Lung (tissue), 12 donors: Measurements from ENCODE around the gene GCNT4. TPM values are rescaled to one million over a fixed set of nuclear protein-coding genes. Genes with fewer than 3 reads are reported as not detected.

Experiments used
- ATAC-seq: fragments of 200-7000 bp; cut with Tn5 transposase; one replicate; pipeline ENCODE4 v1.9.1; 2020; ENCODE audit warnings: moderate number of reproducible peaks; ENCODE audit not compliant: insufficient read depth, low FRiP score
- DNase-seq, 3 donors: peaks; one replicate each; pipeline ENCODE4 v3.0.0-alpha.2; 2013 to 2017
- H3K27ac ChIP-seq, 2 donors: one replicate each; pipeline ENCODE4 v1.5.1; 2013; ENCODE audit warnings: mild to moderate bottlenecking in 2 of 2, moderate library complexity in 2 of 2, control low read depth in 1 of 2, inconsistent platforms in 1 of 2, low read depth in 1 of 2, low read length in 1 of 2
- H3K27me3 ChIP-seq, 3 donors: one replicate each; pipeline ENCODE4 v1.5.1; 2013; ENCODE audit warnings: low read length in 2 of 3; ENCODE audit not compliant: control insufficient read depth in 3 of 3, insufficient read depth in 3 of 3
- H3K36me3 ChIP-seq, 4 donors: one replicate each; pipeline ENCODE4 v1.5.1; 2013; ENCODE audit warnings: low read length in 4 of 4, mild to moderate bottlenecking in 1 of 4, moderate library complexity in 1 of 4; ENCODE audit not compliant: control insufficient read depth in 4 of 4, insufficient read depth in 4 of 4
- H3K4me1 ChIP-seq, 5 donors: one replicate each; pipeline ENCODE4 v1.5.1; 2013; ENCODE audit warnings: low read length in 5 of 5, mild to moderate bottlenecking in 2 of 5, moderate library complexity in 1 of 5; ENCODE audit not compliant: control insufficient read depth in 5 of 5, insufficient read depth in 5 of 5
- H3K4me3 ChIP-seq: one replicate; pipeline ENCODE4 v1.5.1; 2013; ENCODE audit warnings: mild to moderate bottlenecking, control low read depth, moderate library complexity
- H3K9ac ChIP-seq, 2 donors: one replicate each; pipeline ENCODE4 v1.5.1; 2013; ENCODE audit warnings: low read length in 2 of 2, control low read depth in 1 of 2; ENCODE audit not compliant: insufficient read depth in 1 of 2
- H3K9me3 ChIP-seq, 4 donors: one replicate each; pipeline ENCODE4 v1.5.1; 2013; ENCODE audit warnings: low read length in 3 of 4, mild to moderate bottlenecking in 1 of 4, moderate library complexity in 1 of 4; ENCODE audit not compliant: control insufficient read depth in 4 of 4, insufficient read depth in 3 of 4
- WGBS, 2 donors: extraction: QIAGEN DNeasy Blood & Tissue Kit; methylation state at CpG; one replicate each; pipeline ENCODE4 v1.1.7; 2013; 5-methylcytosine and 5-hydroxymethylcytosine counted together
- polyA plus RNA-seq, 2 donors: library from polyadenylated mRNA; stranded (reverse); fragments of 200-250 nt; gene quantifications; one replicate each; pipeline ENCODE4 v1.2.1, GENCODE V29; 2013
- total RNA-seq, 2 donors: library from RNA; depleted of rRNA in 1 of 2; stranded (reverse); fragments of >200 nt in 1 of 2; gene quantifications; one replicate each; pipeline ENCODE4 v1.2.1, GENCODE V29; 2014 to 2021
- TF ChIP-seq, protein P1 (sequence below): IDR thresholded peaks from 2 replicates; pipeline ENCODE4 v1.5.1; 2012; ENCODE audit warnings: mild to moderate bottlenecking; ENCODE audit errors: control extremely low read depth, extremely low read depth
- donor health status: control.
- donor health status: control.
- donor health status: Bipolar disorder and iron deficiency.
- donor health status: healthy.
- donor health status: DM: yes; HTN: yes; CAD: no.

Gene GCNT4
- total and polyA plus RNA-seq, 4 donors, result 0.54 to 2.8 (median 1.2) TPM

DNA sequence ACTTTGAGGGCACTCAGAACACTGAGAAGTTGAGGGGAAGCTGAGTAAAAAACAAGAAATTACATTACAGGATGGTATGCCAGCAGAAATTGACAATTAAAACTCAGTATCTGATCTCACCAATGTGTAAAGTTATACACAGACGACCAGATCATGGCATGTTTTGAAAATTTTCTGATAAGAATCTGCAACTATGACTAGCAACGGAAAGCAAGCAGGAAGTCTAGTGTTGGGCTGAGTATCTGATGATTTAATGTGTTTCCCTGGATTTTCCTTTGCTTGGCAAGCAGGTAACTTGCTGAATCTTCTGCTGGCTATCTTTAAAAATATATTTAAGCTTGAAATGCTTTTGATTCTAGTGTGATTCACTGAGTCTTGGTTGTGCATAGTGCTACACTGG, 5.2 kb upstream of the GCNT4 start:
- H3K4me1 ChIP-seq, result peaks cover 0 to 9% (median 3%) of the 10 kb centered on the region in 5 donors
- no peak overlapping the region for H3K27ac ChIP-seq
- no peak overlapping the region for H3K9ac ChIP-seq
- 22 to 30% methylated on average over 2 of the region's 2 CpGs for WGBS, 2 donors
- H3K9me3 ChIP-seq, result no peaks in the 10 kb centered on the region
- DNase-seq, result no peak
- H3K4me3 ChIP-seq, result no peak overlapping the region
- no peaks in the 10 kb centered on the region for H3K27me3 ChIP-seq
- no peaks in the 10 kb centered on the region for H3K36me3 ChIP-seq
- TF ChIP-seq, protein P1, sequence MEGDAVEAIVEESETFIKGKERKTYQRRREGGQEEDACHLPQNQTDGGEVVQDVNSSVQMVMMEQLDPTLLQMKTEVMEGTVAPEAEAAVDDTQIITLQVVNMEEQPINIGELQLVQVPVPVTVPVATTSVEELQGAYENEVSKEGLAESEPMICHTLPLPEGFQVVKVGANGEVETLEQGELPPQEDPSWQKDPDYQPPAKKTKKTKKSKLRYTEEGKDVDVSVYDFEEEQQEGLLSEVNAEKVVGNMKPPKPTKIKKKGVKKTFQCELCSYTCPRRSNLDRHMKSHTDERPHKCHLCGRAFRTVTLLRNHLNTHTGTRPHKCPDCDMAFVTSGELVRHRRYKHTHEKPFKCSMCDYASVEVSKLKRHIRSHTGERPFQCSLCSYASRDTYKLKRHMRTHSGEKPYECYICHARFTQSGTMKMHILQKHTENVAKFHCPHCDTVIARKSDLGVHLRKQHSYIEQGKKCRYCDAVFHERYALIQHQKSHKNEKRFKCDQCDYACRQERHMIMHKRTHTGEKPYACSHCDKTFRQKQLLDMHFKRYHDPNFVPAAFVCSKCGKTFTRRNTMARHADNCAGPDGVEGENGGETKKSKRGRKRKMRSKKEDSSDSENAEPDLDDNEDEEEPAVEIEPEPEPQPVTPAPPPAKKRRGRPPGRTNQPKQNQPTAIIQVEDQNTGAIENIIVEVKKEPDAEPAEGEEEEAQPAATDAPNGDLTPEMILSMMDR, result no peak
- no peak for ATAC-seq

DNA sequence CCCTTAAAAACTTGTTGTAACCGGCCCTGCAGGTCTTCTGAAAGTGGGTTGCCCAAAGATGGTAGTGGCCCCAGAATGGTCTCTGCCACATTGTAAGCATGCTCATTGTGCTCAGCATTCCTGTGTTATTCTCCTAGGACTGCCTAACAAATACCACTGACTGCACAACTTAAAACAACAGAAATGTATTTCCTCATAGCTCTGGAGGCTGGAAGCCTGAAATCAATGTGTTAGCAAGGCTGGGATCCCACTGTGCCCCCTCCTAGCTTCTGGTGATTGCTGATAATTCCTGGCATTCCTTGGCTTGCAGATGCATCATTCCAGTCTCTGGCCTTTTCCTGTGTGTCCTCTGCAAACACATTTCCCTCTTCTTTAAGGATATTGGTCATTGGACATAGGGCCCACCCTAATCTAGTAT, 3.4 kb upstream of the GCNT4 start:
- ATAC-seq, result no peak
- Histone ChIP-seq H3K36me3 (no peaks in the 10 kb centered on the region), H3K9ac (no peak overlapping the region), H3K27ac (no peak overlapping the region), H3K27me3 (peaks cover 0 to 3% (median 0%) of the 10 kb centered on the region in 3 donors), H3K4me1 (peaks cover 0 to 12% (median 3%) of the 10 kb centered on the region in 5 donors), H3K4me3 (no peak overlapping the region), H3K9me3 (no peaks in the 10 kb centered on the region)
- WGBS, 2 donors, result 83 to 95% methylated on average over 1 of the region's 1 CpG
- TF ChIP-seq, protein P1, result no peak
- peak in 1 of 3 donors; percentile 24 for DNase-seq

DNA sequence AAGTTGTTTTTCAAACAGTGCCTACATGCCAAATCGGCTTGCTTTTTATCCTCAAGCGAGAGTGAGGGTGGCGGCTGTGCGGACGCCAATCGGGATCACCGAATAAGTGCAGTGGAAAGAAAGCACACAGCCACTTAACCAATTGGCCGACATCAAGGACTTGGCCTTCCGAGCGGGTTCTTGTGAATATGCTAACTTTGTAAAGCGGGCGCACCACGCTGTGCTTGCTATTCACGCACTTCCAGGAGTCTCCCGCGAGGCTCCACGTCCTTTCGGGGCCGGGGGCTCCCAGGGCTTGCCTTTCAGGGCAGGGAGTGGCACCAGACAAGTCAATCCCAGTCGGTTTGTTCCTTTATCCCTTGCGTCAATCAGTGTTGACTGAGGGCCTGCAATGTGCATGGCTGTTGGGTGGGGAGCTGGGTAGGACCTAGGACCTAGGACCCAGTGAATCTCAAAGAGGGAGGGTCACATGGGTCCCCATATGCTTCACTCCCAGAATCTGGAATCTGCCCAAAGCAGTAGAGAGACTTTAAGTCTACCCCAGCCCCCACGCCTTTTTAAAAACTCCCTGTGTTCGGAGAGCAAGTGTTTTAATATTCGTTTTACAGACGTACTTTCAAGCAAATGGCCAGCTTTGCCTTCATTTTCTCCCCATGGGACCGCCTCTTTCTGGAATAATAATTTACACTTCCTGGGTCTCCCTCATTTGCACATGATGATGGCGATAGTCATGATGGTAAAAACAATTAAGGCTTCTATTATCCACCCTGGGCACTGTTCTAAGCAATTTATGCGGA, 2.0 kb upstream of the GCNT4 start:
- H3K36me3 ChIP-seq, result no peaks in the 10 kb centered on the region
- WGBS, 2 donors, result 31 to 50% methylated on average over 28 of the region's 28 CpGs
- H3K9ac ChIP-seq, result peak overlapping the region; percentile 21 to 37
- TF ChIP-seq, protein P1, result no peak
- ATAC-seq (no peak), DNase-seq (peak; percentile 63 to 75 (median 73))
- H3K4me3 ChIP-seq, result peak overlapping the region; percentile 90
- peak overlapping the region in 1 of 2 donors; percentile 81 for H3K27ac ChIP-seq
- peaks cover 0 to 3% (median 0%) of the 10 kb centered on the region in 3 donors for H3K27me3 ChIP-seq
- peaks cover 0 to 12% (median 3%) of the 10 kb centered on the region in 5 donors for H3K4me1 ChIP-seq
- H3K9me3 ChIP-seq, result peaks cover 0 to 3% (median 0%) of the 10 kb centered on the region in 4 donors
